ENCODE measurements around the gene B3GAT3. TPM values are rescaled to one million over a fixed set of nuclear protein-coding genes. Genes with fewer than 3 reads are reported as not detected.
"Not testable (repeated sequence)": the region's sequence is repeated elsewhere in the genome, so short reads cannot be mapped to it uniquely, and the experiment has no call there.

B3GAT3 gene
- total RNA-seq, 1 donor from 2014 or later: 13.9 TPM

- peak; percentile 93 to 98 for DNase-seq (ENCODE audit: low read depth in 2 of 2)
Measured at GRCh38 chr11:62645946-62646824, 24.4 kb upstream of the B3GAT3 start, which contains the start of gene GANAB. Gene GANAB, minus strand, starts transcription at chr11:62646613. Its CDS starts 14 bp downstream, at chr11:62646599.

GRCh38 chr11:62645671-62645945 is 23.8 kb upstream of the B3GAT3 start:
- no peak for DNase-seq (ENCODE audit: low read depth in 2 of 2)

GRCh38 chr11:62644220-62644619 is 22.4 kb upstream of the B3GAT3 start:
- no peak for DNase-seq (ENCODE audit: low read depth in 2 of 2)

GRCh38 chr11:62632492-62632891 is 10.7 kb upstream of the B3GAT3 start:
- no peak for DNase-seq (ENCODE audit: low read depth in 2 of 2)

GRCh38 chr11:62627713-62628112 is 5.9 kb upstream of the B3GAT3 start:
- DNase-seq (ENCODE audit: low read depth in 2 of 2): no peak

GRCh38 chr11:62622476-62623089 is 797 bp upstream of the B3GAT3 start:
- no peak for DNase-seq (ENCODE audit: low read depth in 2 of 2)

- DNase-seq (ENCODE audit: low read depth in 2 of 2): no peak
Measured at GRCh38 chr11:62621027-62621566, 689 bp downstream of the B3GAT3 start.

GRCh38 chr11:62616957-62617356 is 4.8 kb downstream of the B3GAT3 start:
- not testable (repeated sequence) for DNase-seq (ENCODE audit: low read depth in 2 of 2)

- no peak for DNase-seq (ENCODE audit: low read depth in 2 of 2)
Measured at GRCh38 chr11:62615521-62615920, 6.3 kb downstream of the B3GAT3 start.

GRCh38 chr11:62614275-62614674 is 7.5 kb downstream of the B3GAT3 start:
- DNase-seq (ENCODE audit: low read depth in 2 of 2): no peak

- DNase-seq (ENCODE audit: low read depth in 2 of 2): no peak
Measured at GRCh38 chr11:62613291-62613778, 8.5 kb downstream of the B3GAT3 start.

GRCh38 chr11:62612366-62613290 is 9.2 kb downstream of the B3GAT3 start, which contains the start of the genes EML3 and ROM1:
Gene EML3, minus strand, starts transcription at chr11:62612775. Its CDS starts 318 bp downstream, at chr11:62612457.
Gene ROM1, plus strand, starts transcription at chr11:62613257. Its CDS starts 25 bp downstream, at chr11:62613282.
- peak; percentile 49 to 85 for DNase-seq (ENCODE audit: low read depth in 2 of 2)

- DNase-seq (ENCODE audit: low read depth in 2 of 2): peak in 1 of 2 donors; percentile 54
Measured at GRCh38 chr11:62611705-62612365, 10.0 kb downstream of the B3GAT3 start.

GRCh38 chr11:62610814-62611704 is 10.7 kb downstream of the B3GAT3 start:
- no peak for DNase-seq (ENCODE audit: low read depth in 2 of 2)

- no peak for DNase-seq (ENCODE audit: low read depth in 2 of 2)
Measured at GRCh38 chr11:62610403-62610802, 11.4 kb downstream of the B3GAT3 start.

GRCh38 chr11:62608776-62609175 is 13.0 kb downstream of the B3GAT3 start:
- no peak for DNase-seq (ENCODE audit: low read depth in 2 of 2)

GRCh38 chr11:62607714-62608113 is 14.1 kb downstream of the B3GAT3 start:
- no peak for DNase-seq (ENCODE audit: low read depth in 2 of 2)

GRCh38 chr11:62605902-62606301 is 15.9 kb downstream of the B3GAT3 start:
- DNase-seq (ENCODE audit: low read depth in 2 of 2): no peak

- DNase-seq (ENCODE audit: low read depth in 2 of 2): no peak
Measured at GRCh38 chr11:62605467-62605866, 16.3 kb downstream of the B3GAT3 start.

Measured in dermis microvascular lymphatic vessel endothelial cell (primary cell).